Right lobe of liver (tissue), 6 donors: ENCODE measurements around the gene JMJD4. TPM values are rescaled to one million over a fixed set of nuclear protein-coding genes. Genes with fewer than 3 reads are reported as not detected.

Experiments
- ATAC-seq, 4 donors: fragments of 200-7000 bp; cut with Tn5 transposase; one replicate each; pipeline ENCODE4 v1.9.1; 2020; ENCODE audit warnings: mild to moderate bottlenecking in 4 of 4, moderate library complexity in 4 of 4
- DNase-seq, 3 donors: peaks; one replicate each; pipeline ENCODE4 v3.0.0-alpha.2; 2020
- H3K27ac ChIP-seq, 3 donors: fragments of 200-600 bp; one replicate each; pipeline ENCODE4 v1.8.0; 2022
- H3K27me3 ChIP-seq, 2 donors: fragments of 200-600 bp; one replicate each; pipeline ENCODE4 v1.8.0; 2022
- H3K36me3 ChIP-seq, 4 donors: fragments of 200-600 bp; sonication (generic) in 1 of 4; one replicate each; pipeline versions ENCODE4 v1.5.1 to v1.8.0; 2017 to 2022; ENCODE audit warnings: control low read depth in 1 of 4
- H3K4me1 ChIP-seq, 4 donors: fragments of 200-600 bp; sonication (generic) in 1 of 4; one replicate each; pipeline versions ENCODE4 v1.5.1 to v1.8.0; 2017 to 2022; ENCODE audit warnings: control low read depth in 1 of 4
- H3K4me3 ChIP-seq, 3 donors: fragments of 200-600 bp; one replicate each; pipeline ENCODE4 v1.8.0; 2022
- H3K9me3 ChIP-seq, 4 donors: fragments of 200-600 bp; sonication (generic) in 1 of 4; one replicate each; pipeline versions ENCODE4 v1.5.1 to v1.8.0; 2017 to 2022; ENCODE audit warnings: control low read depth in 1 of 4
- POLR2A ChIP-seq: fragments of 450-650 bp; IDR thresholded peaks from one replicate; pipeline ENCODE4 v1.6.1; 2017; ENCODE audit warnings: antibody characterized with exemption, mild to moderate bottlenecking
- WGBS: methylation state at CpG from one replicate; pipeline ENCODE4 v1.1.6; 2018; ENCODE audit warnings: low coverage, low lambda C conversion rate; ENCODE audit not compliant: insufficient coverage; ENCODE audit errors: missing lambda C conversion rate; 5-methylcytosine and 5-hydroxymethylcytosine counted together
- intact Hi-C, 2 donors: fragments of 100-400 bp; cut with DNase I; formaldehyde crosslinking; loops; one replicate each; pipeline versions ENCODE4 v1.11.2 to v1.14.1; 2022
- total RNA-seq, 6 experiments: library from RNA; depleted of rRNA in 2 of 6; stranded (reverse); fragments of >200 nt in 2 of 6; fragmentation: NEBNext Ultra II Directional in 3 of 6; extraction: Animal tissue kit (Norgen Biotek cat#: 25700) in 3 of 6; gene quantifications; one replicate each; pipeline versions ENCODE4 v1.1.0 to v1.2.4, GENCODE V29; 2016 to 2023
- TF ChIP-seq, protein P1 (sequence below), 4 donors: fragments of 200-600 bp in 3 of 4; fragments of 450-650 bp in 1 of 4; IDR thresholded peaks; one replicate each; pipeline versions ENCODE4 v1.5.1 to v1.8.0; 2016 to 2022; ENCODE audit warnings: antibody characterized with exemption in 4 of 4, mild to moderate bottlenecking in 2 of 4
- donor health status: DM: no; HTN: yes; CAD: no.
- donor health status: DM: no; HTN: no; CAD: no.
- donor health status: DM: no; HTN: no; CAD: no.
- donor health status: DM: no; HTN: yes; CAD: no.
- donor health status: DM: no; HTN: yes; CAD: no.

JMJD4 gene
- total RNA-seq, 6 experiments from 2014 or later, result 7.2 to 17.7 (median 9.5) TPM

DNA sequence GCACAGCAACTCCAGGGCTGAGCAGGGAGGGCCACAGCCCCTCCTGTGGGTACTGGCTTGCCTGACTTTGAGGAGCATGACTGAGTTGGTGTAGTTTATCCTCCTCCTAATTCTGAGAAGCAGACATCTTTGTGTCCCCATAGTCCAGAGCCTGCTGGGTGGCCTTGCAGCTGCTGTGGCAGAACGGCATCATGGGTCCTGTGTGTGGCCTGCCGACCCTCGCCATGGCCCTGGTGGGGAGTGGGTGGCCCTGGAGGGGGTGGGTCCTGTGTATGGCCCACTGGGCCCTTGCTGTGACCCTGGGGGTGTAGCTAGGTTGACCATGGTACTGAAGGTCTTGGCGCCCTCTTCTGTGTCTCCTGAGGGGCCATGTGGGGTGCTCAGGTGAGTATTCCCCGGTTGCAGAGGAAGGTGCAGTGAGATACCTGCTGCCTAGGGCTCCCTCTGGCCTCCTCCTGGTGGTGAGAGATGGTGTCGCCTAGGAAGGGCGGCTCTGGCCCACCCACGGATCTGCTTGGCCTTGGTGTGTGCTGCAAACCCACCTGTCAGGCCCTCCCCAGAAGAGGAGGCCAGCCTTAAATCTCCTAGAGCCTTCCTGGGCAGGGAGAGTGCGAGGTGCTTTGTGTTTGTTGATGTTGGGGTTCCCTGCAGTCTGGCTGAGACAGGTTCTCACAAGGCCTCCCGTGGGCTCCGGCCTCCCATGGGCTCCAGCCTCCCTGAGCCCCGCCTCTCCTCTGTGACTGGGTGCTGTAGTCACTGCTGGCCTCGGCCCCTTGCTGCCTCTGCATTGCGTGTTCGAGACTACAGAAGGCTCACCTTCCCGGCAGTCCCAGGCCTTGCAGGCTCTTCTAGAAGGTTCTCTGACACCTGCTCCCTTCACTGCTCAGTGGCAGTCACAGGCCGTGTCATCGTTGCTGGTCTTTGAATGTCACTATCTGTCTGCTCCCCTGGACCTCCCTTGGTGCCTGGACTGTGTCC, 7.9 kb upstream of the JMJD4 start:
- Histone ChIP-seq H3K36me3 (peaks cover 0 to 9% (median under 1%) of the 10 kb centered on the region in 4 donors), H3K4me3 (no peak overlapping the region), H3K4me1 (no peaks in the 10 kb centered on the region), H3K9me3 (no peaks in the 10 kb centered on the region), H3K27ac (no peak overlapping the region), H3K27me3 (no peaks in the 10 kb centered on the region)
- intact Hi-C loops, result no loop called here
- WGBS, result 92% methylated on average over 5 of the region's 18 CpGs
- ATAC-seq (no peak), DNase-seq (no peak)
- TF ChIP-seq POLR2A, result no peak
- TF ChIP-seq, protein P1, sequence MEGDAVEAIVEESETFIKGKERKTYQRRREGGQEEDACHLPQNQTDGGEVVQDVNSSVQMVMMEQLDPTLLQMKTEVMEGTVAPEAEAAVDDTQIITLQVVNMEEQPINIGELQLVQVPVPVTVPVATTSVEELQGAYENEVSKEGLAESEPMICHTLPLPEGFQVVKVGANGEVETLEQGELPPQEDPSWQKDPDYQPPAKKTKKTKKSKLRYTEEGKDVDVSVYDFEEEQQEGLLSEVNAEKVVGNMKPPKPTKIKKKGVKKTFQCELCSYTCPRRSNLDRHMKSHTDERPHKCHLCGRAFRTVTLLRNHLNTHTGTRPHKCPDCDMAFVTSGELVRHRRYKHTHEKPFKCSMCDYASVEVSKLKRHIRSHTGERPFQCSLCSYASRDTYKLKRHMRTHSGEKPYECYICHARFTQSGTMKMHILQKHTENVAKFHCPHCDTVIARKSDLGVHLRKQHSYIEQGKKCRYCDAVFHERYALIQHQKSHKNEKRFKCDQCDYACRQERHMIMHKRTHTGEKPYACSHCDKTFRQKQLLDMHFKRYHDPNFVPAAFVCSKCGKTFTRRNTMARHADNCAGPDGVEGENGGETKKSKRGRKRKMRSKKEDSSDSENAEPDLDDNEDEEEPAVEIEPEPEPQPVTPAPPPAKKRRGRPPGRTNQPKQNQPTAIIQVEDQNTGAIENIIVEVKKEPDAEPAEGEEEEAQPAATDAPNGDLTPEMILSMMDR (IDR thresholded peaks at IDR 0.05), result no peak

DNA sequence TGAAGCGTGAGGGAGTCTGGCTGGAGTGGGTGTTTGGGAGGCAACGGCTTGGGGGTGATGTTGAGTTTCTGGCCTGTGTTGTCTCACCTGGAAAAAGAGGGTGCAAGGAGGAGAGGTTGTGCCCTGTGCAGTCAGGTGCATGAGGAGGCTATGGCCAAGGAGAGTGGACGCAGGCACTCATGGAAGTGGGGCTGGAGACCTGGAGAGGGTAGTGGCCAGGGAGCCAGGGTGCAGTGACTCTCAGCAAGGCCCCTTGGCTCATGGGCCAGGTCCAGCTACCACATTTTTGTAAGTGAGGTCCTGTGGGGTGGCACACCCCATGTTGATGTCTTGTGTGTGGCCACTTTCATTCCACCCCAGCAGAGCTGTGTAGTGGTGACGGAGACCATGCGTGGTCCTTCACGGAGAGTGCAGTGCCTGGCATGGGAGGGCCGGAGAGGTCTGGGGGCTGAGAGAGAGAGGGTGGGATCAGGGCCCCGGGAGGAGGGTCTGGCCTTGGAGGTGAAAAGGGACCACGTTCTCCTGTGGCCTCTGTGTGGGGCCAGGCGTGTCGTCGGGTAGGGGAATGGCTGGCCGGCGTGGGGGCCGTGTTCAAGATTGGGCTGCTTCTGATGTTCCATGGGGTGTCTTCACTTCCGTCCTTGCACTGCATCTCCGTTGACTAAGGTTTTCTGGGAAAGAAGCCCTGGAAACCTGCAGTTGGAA, 6.2 kb upstream of the JMJD4 start:
- intact Hi-C loops, result no loop called here
- Histone ChIP-seq H3K4me1 (peaks cover 0 to under 1% (median 0%) of the 10 kb centered on the region in 4 donors), H3K9me3 (no peaks in the 10 kb centered on the region), H3K27ac (no peak overlapping the region), H3K36me3 (peaks cover 0 to 4% (median 0%) of the 10 kb centered on the region in 4 donors), H3K4me3 (no peak overlapping the region), H3K27me3 (no peaks in the 10 kb centered on the region)
- DNase-seq, result no peak
- no peak for TF ChIP-seq POLR2A
- TF ChIP-seq, protein P1 (IDR thresholded peaks at IDR 0.05), result no peak
- no peak for ATAC-seq
- WGBS, result 54% methylated on average over 3 of the region's 17 CpGs

DNA sequence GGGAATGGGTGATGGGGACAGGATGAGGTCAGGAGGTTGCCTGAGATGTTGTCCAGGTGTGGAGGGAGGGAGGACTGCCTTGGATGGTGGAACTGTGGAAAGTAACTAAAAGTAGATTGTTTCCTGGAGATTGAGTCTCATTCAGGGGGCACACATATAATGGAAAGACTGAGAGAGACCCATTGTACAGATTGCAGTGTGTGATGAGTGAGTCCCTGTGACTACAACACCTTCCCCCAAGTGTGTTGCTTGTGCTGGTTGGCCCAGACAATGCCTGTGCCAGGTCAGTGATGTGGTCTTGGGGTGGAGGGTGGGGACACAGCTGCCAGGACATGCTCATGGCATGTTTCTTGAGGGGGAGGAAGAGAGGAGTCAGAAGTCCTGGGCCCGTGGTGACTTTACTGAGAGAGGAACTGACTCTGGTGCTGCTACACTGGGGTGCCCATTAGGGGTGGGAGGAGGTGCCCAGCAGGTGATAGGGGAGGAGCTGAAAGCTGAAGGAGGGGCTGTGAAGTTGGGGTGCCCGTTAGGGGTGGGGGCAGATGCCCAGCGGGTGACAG, 5.4 kb upstream of the JMJD4 start:
- intact Hi-C loops, result no loop called here
- Histone ChIP-seq H3K36me3 (peaks cover 0 to 4% (median 0%) of the 10 kb centered on the region in 4 donors), H3K9me3 (no peaks in the 10 kb centered on the region), H3K27ac (no peak overlapping the region), H3K4me1 (peaks cover 0 to 5% (median 0%) of the 10 kb centered on the region in 4 donors), H3K27me3 (no peaks in the 10 kb centered on the region), H3K4me3 (no peak overlapping the region)
- ATAC-seq, result no peak
- no peak for DNase-seq
- TF ChIP-seq POLR2A, result no peak
- TF ChIP-seq, protein P1 (IDR thresholded peaks at IDR 0.05), result no peak
- WGBS, result 77% methylated on average over 3 of the region's 3 CpGs

DNA sequence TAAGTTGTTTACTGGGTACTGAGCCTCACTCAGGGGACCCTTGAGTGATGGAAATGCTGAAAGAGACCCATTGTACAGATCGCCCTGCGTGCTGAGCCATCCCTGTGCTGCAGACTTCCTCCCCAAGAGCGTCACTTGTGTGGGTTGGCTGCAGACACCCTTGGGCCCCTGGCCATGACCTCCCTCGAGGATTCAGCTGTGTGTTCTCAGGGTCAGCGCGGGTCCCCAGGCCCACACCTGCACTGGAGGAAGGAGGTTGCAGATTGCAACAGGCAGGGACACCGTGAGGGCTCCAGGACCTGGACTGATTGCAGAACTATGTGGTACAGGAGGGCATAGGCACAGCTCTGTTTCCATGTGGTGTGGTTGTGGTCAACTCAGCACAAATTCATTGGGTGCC, 4.5 kb upstream of the JMJD4 start:
- Histone ChIP-seq H3K4me1 (peaks cover 0 to 5% (median 0%) of the 10 kb centered on the region in 4 donors), H3K27me3 (no peaks in the 10 kb centered on the region), H3K9me3 (no peaks in the 10 kb centered on the region), H3K27ac (no peak overlapping the region), H3K36me3 (peaks cover 0 to 4% (median 0%) of the 10 kb centered on the region in 4 donors), H3K4me3 (no peak overlapping the region)
- TF ChIP-seq, protein P1 (IDR thresholded peaks at IDR 0.05), result no peak
- TF ChIP-seq POLR2A, result no peak
- ATAC-seq (no peak), DNase-seq (no peak)
- no CpG with 5 or more reads among the region's 7 CpGs for WGBS
- intact Hi-C loops, result loop anchor here in 1 of 2 donors (5.0 kb wide), 1 partner anchor 177 kb away; the partner anchor contains the start of gene ZNF678
